ENCODE results near the gene LEFTY1. TPM values are rescaled to one million over a fixed set of nuclear protein-coding genes. Genes with fewer than 3 reads are reported as not detected.

The LEFTY1 gene
- total RNA-seq, 1 experiment from 2014 or later, result 0.64 TPM

GRCh38 chr1:225876900-225877510, 11.9 kb downstream of the LEFTY1 start:
- Histone ChIP-seq H4K20me1 (ENCODE audit: insufficient read depth) (no peaks in the 10 kb centered on the region), H3K27me3 (ENCODE audit: insufficient read depth, low read length) (no peaks in the 10 kb centered on the region), H3K27ac (ENCODE audit: low read depth, low read length) (no peak overlapping the region; the same call in 1 of the 2 replicates), H3K79me2 (ENCODE audit: insufficient read depth, low read length) (no peaks in the 10 kb centered on the region), H3K4me1 (ENCODE audit: control insufficient read depth in 1 of 2, insufficient read depth in 2 of 2, low read length in 2 of 2) (peaks cover 56 to 83% of the 10 kb centered on the region in 2 experiments), H2AFZ (ENCODE audit: low read depth, low read length, poor library complexity, severe bottlenecking) (no peak overlapping the region), H3K9me2 (ENCODE audit: insufficient read depth) (no peaks in the 10 kb centered on the region), H3K4me2 (ENCODE audit: low read length) (0 out of 2 replicates have a peak overlapping the region, but pooled peaks have one; percentile 12), H3K9ac (ENCODE audit: low read length) (no peak overlapping the region), H3K9me3 (ENCODE audit: control insufficient read depth in 1 of 2, insufficient read depth in 1 of 2, low read depth in 1 of 2, low read length in 2 of 2) (no peaks in the 10 kb centered on the region), H3K4me3 (replicated peaks in 1 of 2; ENCODE audit: low read depth in 1 of 2, low read length in 2 of 2) (no peak overlapping the region), H3K36me3 (ENCODE audit: control insufficient read depth in 1 of 2, insufficient read depth in 2 of 2, low read length in 2 of 2) (peaks cover 0 to 12% of the 10 kb centered on the region in 2 experiments; a peak in 2 of 4 replicates)
- no peak for ATAC-seq
- DNase-seq (ENCODE audit: low read depth, low spot score), result no peak
- TF ChIP-seq ZFX (IDR thresholded peaks at IDR 0.05) (no peak), ELF1 (IDR thresholded peaks at IDR 0.05; ENCODE audit: borderline replicate concordance, low read depth) (no peak), JUND (IDR thresholded peaks at IDR 0.05) (no peak), ZNF274 (IDR thresholded peaks at IDR 0.05; ENCODE audit: low read depth, low read length) (no peak), EZH2phosphoT487 (IDR thresholded peaks at IDR 0.05; ENCODE audit: borderline replicate concordance) (no peak), CEBPB (IDR thresholded peaks at IDR 0.05; ENCODE audit: low read depth) (no peak), EGR1 (IDR thresholded peaks at IDR 0.05; ENCODE audit: low read depth) (no peak), EZH2 (IDR thresholded peaks at IDR 0.05) (no peak), POLR2A (IDR thresholded peaks at IDR 0.05; ENCODE audit: borderline replicate concordance, extremely low read depth, insufficient read depth, insufficient read length) (no peak), RAD21 (IDR thresholded peaks at IDR 0.05; ENCODE audit: low read depth) (no peak), POLR2AphosphoS5 (IDR thresholded peaks at IDR 0.05; ENCODE audit: low read depth, low read length) (no peak), SP1 (IDR thresholded peaks at IDR 0.05; ENCODE audit: low read depth) (no peak), SRF (IDR thresholded peaks at IDR 0.05; ENCODE audit: low read depth) (no peak), SIN3A (IDR thresholded peaks at IDR 0.05; ENCODE audit: low read depth) (no peak), FOSL1 (IDR thresholded peaks at IDR 0.05; ENCODE audit: low read depth) (no peak)
- TF ChIP-seq, protein P1, sequence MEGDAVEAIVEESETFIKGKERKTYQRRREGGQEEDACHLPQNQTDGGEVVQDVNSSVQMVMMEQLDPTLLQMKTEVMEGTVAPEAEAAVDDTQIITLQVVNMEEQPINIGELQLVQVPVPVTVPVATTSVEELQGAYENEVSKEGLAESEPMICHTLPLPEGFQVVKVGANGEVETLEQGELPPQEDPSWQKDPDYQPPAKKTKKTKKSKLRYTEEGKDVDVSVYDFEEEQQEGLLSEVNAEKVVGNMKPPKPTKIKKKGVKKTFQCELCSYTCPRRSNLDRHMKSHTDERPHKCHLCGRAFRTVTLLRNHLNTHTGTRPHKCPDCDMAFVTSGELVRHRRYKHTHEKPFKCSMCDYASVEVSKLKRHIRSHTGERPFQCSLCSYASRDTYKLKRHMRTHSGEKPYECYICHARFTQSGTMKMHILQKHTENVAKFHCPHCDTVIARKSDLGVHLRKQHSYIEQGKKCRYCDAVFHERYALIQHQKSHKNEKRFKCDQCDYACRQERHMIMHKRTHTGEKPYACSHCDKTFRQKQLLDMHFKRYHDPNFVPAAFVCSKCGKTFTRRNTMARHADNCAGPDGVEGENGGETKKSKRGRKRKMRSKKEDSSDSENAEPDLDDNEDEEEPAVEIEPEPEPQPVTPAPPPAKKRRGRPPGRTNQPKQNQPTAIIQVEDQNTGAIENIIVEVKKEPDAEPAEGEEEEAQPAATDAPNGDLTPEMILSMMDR (IDR thresholded peaks at IDR 0.05 in 2 of 3, conservative IDR thresholded peaks at IDR 0.05 in 1 of 3; ENCODE audit: borderline replicate concordance in 1 of 3, insufficient read depth in 1 of 3, low read depth in 2 of 3, low read length in 2 of 3), result no peak
- TF ChIP-seq, protein P2, sequence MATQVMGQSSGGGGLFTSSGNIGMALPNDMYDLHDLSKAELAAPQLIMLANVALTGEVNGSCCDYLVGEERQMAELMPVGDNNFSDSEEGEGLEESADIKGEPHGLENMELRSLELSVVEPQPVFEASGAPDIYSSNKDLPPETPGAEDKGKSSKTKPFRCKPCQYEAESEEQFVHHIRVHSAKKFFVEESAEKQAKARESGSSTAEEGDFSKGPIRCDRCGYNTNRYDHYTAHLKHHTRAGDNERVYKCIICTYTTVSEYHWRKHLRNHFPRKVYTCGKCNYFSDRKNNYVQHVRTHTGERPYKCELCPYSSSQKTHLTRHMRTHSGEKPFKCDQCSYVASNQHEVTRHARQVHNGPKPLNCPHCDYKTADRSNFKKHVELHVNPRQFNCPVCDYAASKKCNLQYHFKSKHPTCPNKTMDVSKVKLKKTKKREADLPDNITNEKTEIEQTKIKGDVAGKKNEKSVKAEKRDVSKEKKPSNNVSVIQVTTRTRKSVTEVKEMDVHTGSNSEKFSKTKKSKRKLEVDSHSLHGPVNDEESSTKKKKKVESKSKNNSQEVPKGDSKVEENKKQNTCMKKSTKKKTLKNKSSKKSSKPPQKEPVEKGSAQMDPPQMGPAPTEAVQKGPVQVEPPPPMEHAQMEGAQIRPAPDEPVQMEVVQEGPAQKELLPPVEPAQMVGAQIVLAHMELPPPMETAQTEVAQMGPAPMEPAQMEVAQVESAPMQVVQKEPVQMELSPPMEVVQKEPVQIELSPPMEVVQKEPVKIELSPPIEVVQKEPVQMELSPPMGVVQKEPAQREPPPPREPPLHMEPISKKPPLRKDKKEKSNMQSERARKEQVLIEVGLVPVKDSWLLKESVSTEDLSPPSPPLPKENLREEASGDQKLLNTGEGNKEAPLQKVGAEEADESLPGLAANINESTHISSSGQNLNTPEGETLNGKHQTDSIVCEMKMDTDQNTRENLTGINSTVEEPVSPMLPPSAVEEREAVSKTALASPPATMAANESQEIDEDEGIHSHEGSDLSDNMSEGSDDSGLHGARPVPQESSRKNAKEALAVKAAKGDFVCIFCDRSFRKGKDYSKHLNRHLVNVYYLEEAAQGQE (IDR thresholded peaks at IDR 0.05; ENCODE audit: low read depth), result no peak
- TF ChIP-seq, protein P3, sequence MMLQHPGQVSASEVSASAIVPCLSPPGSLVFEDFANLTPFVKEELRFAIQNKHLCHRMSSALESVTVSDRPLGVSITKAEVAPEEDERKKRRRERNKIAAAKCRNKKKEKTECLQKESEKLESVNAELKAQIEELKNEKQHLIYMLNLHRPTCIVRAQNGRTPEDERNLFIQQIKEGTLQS (IDR thresholded peaks at IDR 0.05), result no peak
- RAD21 ChIA-PET (ENCODE audit: low non-redundant PET in 1 of 2, low total read pairs in 2 of 2, uncharacterized antibody in 2 of 2, unreplicated experiment in 2 of 2), result no interaction called here
- POLR2A ChIA-PET, result no interaction called here
- no TSS peak for BruUV-seq (replicated peaks)
- intact Hi-C loops (cut with micrococcal nuclease), result no loop called here
- CTCF ChIA-PET, result interaction anchor here (0.6 to 1.8 kb wide), 2 partner anchors 29 to 34 kb away, joined by 4 to 5 read pairs; no protein-coding TSS in a partner anchor

Measured in HCT116 (cell line).